Neural cell (in vitro differentiated cells): ENCODE measurements around the gene FAM136A.
"Not testable (repeated sequence)": the region's sequence is repeated elsewhere in the genome, so short reads cannot be mapped to it uniquely, and the experiment has no call there.

Source experiments
- CTCF ChIP-seq: fragments of 450-650 bp; IDR thresholded peaks from 2 replicates; pipeline ENCODE4 v1.5.1; 2014; ENCODE audit warnings: antibody characterized with exemption, mild to moderate bottlenecking, moderate library complexity; ENCODE audit not compliant: poor library complexity, severe bottlenecking
- EZH2 ChIP-seq: fragments of 200-600, 300-800 bp; shearing (Covaris generic), sonication (generic); IDR thresholded peaks from 2 replicates; pipeline ENCODE4 v1.6.1; 2014; ENCODE audit warnings: antibody characterized with exemption, low read length, borderline replicate concordance, mild to moderate bottlenecking; ENCODE audit not compliant: insufficient read depth, poor library complexity, severe bottlenecking
- POLR2AphosphoS5 ChIP-seq: IDR thresholded peaks from 2 replicates; pipeline ENCODE4 v1.6.1; 2012
- RAD21 ChIP-seq: fragments of 450-650 bp; conservative IDR thresholded peaks from 2 replicates; pipeline ENCODE4 v1.6.1; 2014; ENCODE audit warnings: antibody characterized with exemption, mild to moderate bottlenecking, moderate library complexity
- SMC3 ChIP-seq: fragments of 450-650 bp; conservative IDR thresholded peaks from 2 replicates; pipeline ENCODE4 v1.6.1; 2014; ENCODE audit warnings: antibody characterized with exemption, mild to moderate bottlenecking, moderate library complexity; ENCODE audit not compliant: poor library complexity
- TAF1 ChIP-seq: IDR thresholded peaks from 2 replicates; pipeline ENCODE4 v1.6.1; 2012; ENCODE audit warnings: low read depth

DNA sequence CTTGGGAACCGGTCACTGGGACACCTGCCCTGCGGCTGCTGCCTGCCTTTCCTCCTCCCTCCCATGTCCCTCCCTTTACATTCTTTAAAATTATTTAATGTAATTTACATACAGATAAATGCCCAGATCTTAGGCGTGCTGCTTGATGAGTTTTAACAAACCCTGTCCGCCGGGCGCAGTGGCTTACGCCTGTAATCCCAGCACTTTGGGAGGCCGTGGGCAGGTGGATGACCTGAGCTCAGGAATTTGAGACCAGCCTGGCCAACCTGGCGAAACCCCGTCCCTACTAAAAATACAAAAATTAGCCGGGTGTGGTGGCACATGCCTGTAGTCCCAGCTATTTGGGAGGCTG lies 304 bp upstream of the FAM136A start:
- TF ChIP-seq POLR2AphosphoS5, CTCF, RAD21, TAF1, SMC3, EZH2: not testable (repeated sequence)
